Transverse colon (tissue), 3 donors: Measurements from ENCODE around the gene ENTR1.

Experiments used
- POLR2A ChIP-seq: fragments of 450-650 bp; IDR thresholded peaks from one replicate; pipeline ENCODE4 v1.6.1; 2016; ENCODE audit warnings: antibody characterized with exemption, mild to moderate bottlenecking, moderate library complexity
- TF ChIP-seq, protein P1 (sequence below), 5 experiments: fragments of 200-600 bp in 3 of 5; fragments of 450-650 bp in 2 of 5; sonication (generic) in 3 of 5; IDR thresholded peaks; 1 replicate in 2 of 5; 2 replicates in 3 of 5; pipeline ENCODE4 v1.5.1; 2016 to 2017; ENCODE audit warnings: antibody characterized with exemption in 5 of 5, inconsistent platforms in 3 of 5, mild to moderate bottlenecking in 2 of 5, moderate library complexity in 1 of 5

DNA sequence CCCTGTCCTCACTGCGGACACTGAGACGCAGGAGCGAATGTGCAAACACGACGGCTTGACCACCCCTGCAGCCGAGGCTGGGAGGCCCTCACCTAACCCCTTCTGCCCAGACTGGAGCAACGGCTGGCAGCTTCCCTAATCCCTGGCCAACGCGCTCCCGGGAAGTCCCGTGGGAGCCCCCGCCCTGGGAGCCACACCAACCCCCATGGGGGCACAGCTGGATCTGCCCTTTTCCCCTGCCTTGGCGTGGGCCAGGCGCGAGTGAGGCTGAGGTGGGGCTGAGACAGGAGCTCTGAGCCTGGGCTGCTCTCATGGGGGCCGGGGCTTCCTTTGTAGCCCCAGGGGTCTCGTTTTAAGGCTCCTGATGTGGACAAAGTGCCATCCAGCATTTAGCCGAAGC, 42.2 kb downstream of the ENTR1 start:
- TF ChIP-seq, protein P1, sequence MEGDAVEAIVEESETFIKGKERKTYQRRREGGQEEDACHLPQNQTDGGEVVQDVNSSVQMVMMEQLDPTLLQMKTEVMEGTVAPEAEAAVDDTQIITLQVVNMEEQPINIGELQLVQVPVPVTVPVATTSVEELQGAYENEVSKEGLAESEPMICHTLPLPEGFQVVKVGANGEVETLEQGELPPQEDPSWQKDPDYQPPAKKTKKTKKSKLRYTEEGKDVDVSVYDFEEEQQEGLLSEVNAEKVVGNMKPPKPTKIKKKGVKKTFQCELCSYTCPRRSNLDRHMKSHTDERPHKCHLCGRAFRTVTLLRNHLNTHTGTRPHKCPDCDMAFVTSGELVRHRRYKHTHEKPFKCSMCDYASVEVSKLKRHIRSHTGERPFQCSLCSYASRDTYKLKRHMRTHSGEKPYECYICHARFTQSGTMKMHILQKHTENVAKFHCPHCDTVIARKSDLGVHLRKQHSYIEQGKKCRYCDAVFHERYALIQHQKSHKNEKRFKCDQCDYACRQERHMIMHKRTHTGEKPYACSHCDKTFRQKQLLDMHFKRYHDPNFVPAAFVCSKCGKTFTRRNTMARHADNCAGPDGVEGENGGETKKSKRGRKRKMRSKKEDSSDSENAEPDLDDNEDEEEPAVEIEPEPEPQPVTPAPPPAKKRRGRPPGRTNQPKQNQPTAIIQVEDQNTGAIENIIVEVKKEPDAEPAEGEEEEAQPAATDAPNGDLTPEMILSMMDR (IDR thresholded peaks at IDR 0.05): no peak
- no peak for TF ChIP-seq POLR2A
